Measurements from ENCODE around the gene SIRT3.

SIRT3 gene

DNA sequence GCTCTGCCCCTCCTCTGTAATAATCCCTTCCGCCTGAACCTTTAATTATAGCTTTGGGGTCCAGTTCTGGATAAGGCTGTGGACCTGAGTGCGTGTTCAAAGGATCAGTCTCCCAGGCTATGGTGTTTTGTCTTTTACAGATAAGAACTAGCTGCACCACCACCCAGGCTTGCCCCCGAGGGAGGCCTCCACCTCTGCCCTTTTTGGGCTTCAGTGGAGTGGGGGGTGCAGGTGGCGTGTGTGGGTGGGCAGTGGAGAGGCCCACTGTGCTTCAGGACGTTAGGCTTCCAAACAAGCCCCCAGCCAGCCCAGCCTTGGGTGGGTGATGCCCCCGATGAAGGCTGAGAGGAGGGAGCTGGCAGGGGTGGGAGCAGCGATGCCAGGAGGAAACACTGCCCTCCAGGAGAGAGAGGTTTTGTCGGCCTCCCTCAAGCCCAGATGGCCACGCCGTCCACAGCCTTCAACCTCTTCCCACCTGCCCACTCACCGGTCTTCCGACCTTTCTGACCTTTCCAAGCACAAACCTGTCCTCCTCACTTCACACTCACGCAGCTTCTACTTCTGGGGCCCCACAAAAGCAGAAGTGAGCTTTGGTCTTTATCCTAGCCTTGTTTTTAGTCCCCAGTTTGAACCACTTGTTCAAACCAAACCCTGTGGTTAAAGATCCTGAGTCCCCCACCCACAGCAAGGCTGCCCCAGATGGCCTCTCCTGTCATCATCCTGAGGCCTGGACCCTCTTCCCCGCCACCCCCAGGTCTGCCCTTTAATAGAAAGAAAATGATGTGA is 21.0 kb upstream of the SIRT3 start:
- H2BK15ac ChIP-seq (ENCODE audit: low read length): no peak overlapping the region
- no peaks in the 10 kb centered on the region for H3K79me1 ChIP-seq (ENCODE audit: low read depth, low read length)
- H4K91ac ChIP-seq (ENCODE audit: low read depth, low read length, poor library complexity): no peak overlapping the region
- no peak overlapping the region for H2AFZ ChIP-seq (ENCODE audit: low read length)
- DNase-seq (ENCODE audit: low spot score): no peak
- no peak overlapping the region for H3K18ac ChIP-seq (ENCODE audit: low read length)
- H3K36me3 ChIP-seq (replicated peaks in 1 of 2; ENCODE audit: control insufficient read depth in 2 of 2, insufficient read depth in 2 of 2, low read length in 2 of 2): peaks cover 16 to 20% of the 10 kb centered on the region in 2 donors
- H3K4me1 ChIP-seq (ENCODE audit: control insufficient read depth in 2 of 2, insufficient read depth in 1 of 2, low read depth in 1 of 2, low read length in 2 of 2): no peaks in the 10 kb centered on the region
- peak overlapping the region; percentile 35 for H2AK5ac ChIP-seq (ENCODE audit: low read depth, low read length)
- no peak overlapping the region for H3K23ac ChIP-seq (ENCODE audit: low read depth, low read length, poor library complexity)
- no peak overlapping the region for H3K4ac ChIP-seq (ENCODE audit: low read length)
- no peak overlapping the region for H3K27ac ChIP-seq (replicated peaks; ENCODE audit: low read length)
- no CpG with 5 or more reads among the region's 14 CpGs for WGBS, 2 donors (ENCODE audit: extremely low coverage in 2 of 2, insufficient read length in 2 of 2, insufficient replicate concordance in 1 of 2)
- no peaks in the 10 kb centered on the region for H3K27me3 ChIP-seq (ENCODE audit: control insufficient read depth in 3 of 3, insufficient read depth in 3 of 3, low read depth in 1 of 3, low read length in 3 of 3)
- H4K8ac ChIP-seq (ENCODE audit: low read depth, low read length): no peak overlapping the region
- H2BK12ac ChIP-seq (ENCODE audit: low read length): peak overlapping the region; percentile 69
- H3K4me2 ChIP-seq (ENCODE audit: insufficient read depth, low read length, poor library complexity, severe bottlenecking): no peak overlapping the region
- H3K9ac ChIP-seq (ENCODE audit: low read depth, low read length, poor library complexity): no peak overlapping the region
- H3K14ac ChIP-seq (ENCODE audit: low read length): no peak overlapping the region
- peak overlapping the region; percentile 87 for H2BK120ac ChIP-seq (ENCODE audit: low read depth, low read length)
- H3K4me3 ChIP-seq (ENCODE audit: low read length in 2 of 2): no peak overlapping the region
- H2BK5ac ChIP-seq (ENCODE audit: low read length): peak overlapping the region; percentile 49
- H3K9me3 ChIP-seq (replicated peaks in 1 of 2; ENCODE audit: control insufficient read depth in 2 of 2, insufficient read depth in 1 of 2, low read depth in 1 of 2, low read length in 2 of 2): peaks cover 0 to 4% of the 10 kb centered on the region in 2 donors

DNA sequence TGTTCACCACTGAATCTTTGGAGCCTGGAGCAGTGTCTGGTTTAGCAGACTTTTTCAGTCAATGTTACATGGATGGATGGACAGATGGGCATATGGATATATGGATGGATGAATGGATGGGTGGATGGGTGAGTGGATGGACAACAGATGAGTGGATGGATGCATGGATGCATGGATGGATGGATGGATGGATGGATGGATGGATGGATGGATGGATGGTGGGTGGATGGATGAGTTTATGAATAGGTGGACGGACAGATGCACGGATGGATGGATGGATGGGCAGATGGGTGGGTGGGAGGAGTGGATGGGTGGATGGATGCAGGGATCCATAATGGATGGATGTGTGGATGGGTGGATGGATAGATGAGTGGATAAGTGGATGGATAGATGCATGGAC is 19.7 kb upstream of the SIRT3 start:
- no peak for DNase-seq (ENCODE audit: low spot score)
- no peak overlapping the region for H2BK15ac ChIP-seq (ENCODE audit: low read length)
- H2BK120ac ChIP-seq (ENCODE audit: low read depth, low read length): no peak overlapping the region
- H3K9me3 ChIP-seq (replicated peaks in 1 of 2; ENCODE audit: control insufficient read depth in 2 of 2, insufficient read depth in 1 of 2, low read depth in 1 of 2, low read length in 2 of 2): no peaks in the 10 kb centered on the region
- no peaks in the 10 kb centered on the region for H3K4me1 ChIP-seq (ENCODE audit: control insufficient read depth in 2 of 2, insufficient read depth in 1 of 2, low read depth in 1 of 2, low read length in 2 of 2)
- no peak overlapping the region for H4K8ac ChIP-seq (ENCODE audit: low read depth, low read length)
- no peak overlapping the region for H2AK5ac ChIP-seq (ENCODE audit: low read depth, low read length)
- H3K23ac ChIP-seq (ENCODE audit: low read depth, low read length, poor library complexity): no peak overlapping the region
- peak overlapping the region in 1 of 2 donors; percentile 57 for H3K4me3 ChIP-seq (ENCODE audit: low read length in 2 of 2)
- no peak overlapping the region for H2BK12ac ChIP-seq (ENCODE audit: low read length)
- no peak overlapping the region for H2AFZ ChIP-seq (ENCODE audit: low read length)
- H3K18ac ChIP-seq (ENCODE audit: low read length): no peak overlapping the region
- H3K27ac ChIP-seq (replicated peaks; ENCODE audit: low read length): no peak overlapping the region
- no CpG with 5 or more reads among the region's 2 CpGs for WGBS, 2 donors (ENCODE audit: extremely low coverage in 2 of 2, insufficient read length in 2 of 2, insufficient replicate concordance in 1 of 2)
- H3K14ac ChIP-seq (ENCODE audit: low read length): no peak overlapping the region
- H3K9ac ChIP-seq (ENCODE audit: low read depth, low read length, poor library complexity): no peak overlapping the region
- peaks cover 25 to 33% of the 10 kb centered on the region in 2 donors for H3K36me3 ChIP-seq (replicated peaks in 1 of 2; ENCODE audit: control insufficient read depth in 2 of 2, insufficient read depth in 2 of 2, low read length in 2 of 2)
- no peak overlapping the region for H3K4me2 ChIP-seq (ENCODE audit: insufficient read depth, low read length, poor library complexity, severe bottlenecking)
- no peak overlapping the region for H3K4ac ChIP-seq (ENCODE audit: low read length)
- H2BK5ac ChIP-seq (ENCODE audit: low read length): no peak overlapping the region
- H4K91ac ChIP-seq (ENCODE audit: low read depth, low read length, poor library complexity): no peak overlapping the region
- H3K79me1 ChIP-seq (ENCODE audit: low read depth, low read length): no peaks in the 10 kb centered on the region
- H3K27me3 ChIP-seq (ENCODE audit: control insufficient read depth in 3 of 3, insufficient read depth in 3 of 3, low read depth in 1 of 3, low read length in 3 of 3): no peaks in the 10 kb centered on the region

DNA sequence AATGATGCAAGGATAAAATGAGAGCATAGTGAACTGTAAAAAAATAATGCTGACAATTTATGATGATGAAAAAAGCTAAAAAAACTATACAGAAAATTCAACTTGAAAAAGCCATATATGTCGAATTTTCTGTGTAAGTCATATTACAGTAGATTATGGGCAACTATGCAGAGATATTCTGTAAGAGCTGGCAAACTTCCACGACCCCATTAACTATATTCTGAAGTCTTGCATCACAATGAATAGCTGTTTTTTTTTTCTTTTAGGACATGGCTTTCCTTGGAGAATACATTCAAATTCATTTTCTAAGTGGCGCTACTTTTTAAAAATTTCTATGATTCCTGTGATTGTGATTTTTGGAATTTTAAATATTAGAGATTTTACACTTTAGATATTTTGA is 19.0 kb upstream of the SIRT3 start:
- Histone ChIP-seq H3K4me3 (ENCODE audit: low read length in 2 of 2) (no peak overlapping the region), H3K27me3 (ENCODE audit: control insufficient read depth in 3 of 3, insufficient read depth in 3 of 3, low read depth in 1 of 3, low read length in 3 of 3) (no peaks in the 10 kb centered on the region), H3K4me2 (ENCODE audit: insufficient read depth, low read length, poor library complexity, severe bottlenecking) (no peak overlapping the region), H3K9me3 (replicated peaks in 1 of 2; ENCODE audit: control insufficient read depth in 2 of 2, insufficient read depth in 1 of 2, low read depth in 1 of 2, low read length in 2 of 2) (no peaks in the 10 kb centered on the region), H2BK12ac (ENCODE audit: low read length) (no peak overlapping the region), H2BK5ac (ENCODE audit: low read length) (no peak overlapping the region), H3K9ac (ENCODE audit: low read depth, low read length, poor library complexity) (no peak overlapping the region), H4K8ac (ENCODE audit: low read depth, low read length) (no peak overlapping the region), H3K4me1 (ENCODE audit: control insufficient read depth in 2 of 2, insufficient read depth in 1 of 2, low read depth in 1 of 2, low read length in 2 of 2) (no peaks in the 10 kb centered on the region), H3K27ac (replicated peaks; ENCODE audit: low read length) (no peak overlapping the region), H3K14ac (ENCODE audit: low read length) (no peak overlapping the region), H4K91ac (ENCODE audit: low read depth, low read length, poor library complexity) (no peak overlapping the region), H2BK15ac (ENCODE audit: low read length) (no peak overlapping the region), H3K18ac (ENCODE audit: low read length) (no peak overlapping the region), H3K79me1 (ENCODE audit: low read depth, low read length) (no peaks in the 10 kb centered on the region), H2AFZ (ENCODE audit: low read length) (no peak overlapping the region), H3K4ac (ENCODE audit: low read length) (no peak overlapping the region), H3K36me3 (replicated peaks in 1 of 2; ENCODE audit: control insufficient read depth in 2 of 2, insufficient read depth in 2 of 2, low read length in 2 of 2) (peaks cover 25 to 39% of the 10 kb centered on the region in 2 donors), H2BK120ac (ENCODE audit: low read depth, low read length) (no peak overlapping the region), H3K23ac (ENCODE audit: low read depth, low read length, poor library complexity) (no peak overlapping the region), H2AK5ac (ENCODE audit: low read depth, low read length) (no peak overlapping the region)
- WGBS, 2 donors (ENCODE audit: extremely low coverage in 2 of 2, insufficient read length in 2 of 2, insufficient replicate concordance in 1 of 2): no CpG with 5 or more reads among the region's 3 CpGs
- DNase-seq (ENCODE audit: low spot score): no peak

DNA sequence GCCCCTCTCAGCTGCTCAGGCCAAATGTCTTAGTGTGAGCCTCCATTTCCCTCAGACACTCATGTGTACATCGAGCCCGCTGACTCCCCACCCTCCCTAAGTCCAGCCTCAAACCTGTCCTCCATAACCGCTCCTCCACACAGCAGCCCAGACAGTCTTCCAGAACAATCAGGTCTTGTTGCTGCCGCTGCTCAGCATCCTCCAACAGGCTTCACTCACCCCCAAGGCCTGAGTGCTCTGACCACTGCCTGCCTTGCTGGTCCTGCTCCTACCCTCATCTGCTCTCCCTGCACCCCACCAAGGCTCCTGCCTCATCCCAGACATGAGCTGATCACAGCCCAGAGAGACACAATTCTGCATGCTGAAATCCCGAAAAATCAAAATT is 17.7 kb upstream of the SIRT3 start:
- WGBS, 2 donors (ENCODE audit: extremely low coverage in 2 of 2, insufficient read length in 2 of 2, insufficient replicate concordance in 1 of 2): no CpG with 5 or more reads among the region's 5 CpGs
- Histone ChIP-seq H3K14ac (ENCODE audit: low read length) (no peak overlapping the region), H4K91ac (ENCODE audit: low read depth, low read length, poor library complexity) (no peak overlapping the region), H3K27me3 (ENCODE audit: control insufficient read depth in 3 of 3, insufficient read depth in 3 of 3, low read depth in 1 of 3, low read length in 3 of 3) (no peaks in the 10 kb centered on the region), H2BK15ac (ENCODE audit: low read length) (no peak overlapping the region), H3K4me3 (ENCODE audit: low read length in 2 of 2) (no peak overlapping the region), H3K9me3 (replicated peaks in 1 of 2; ENCODE audit: control insufficient read depth in 2 of 2, insufficient read depth in 1 of 2, low read depth in 1 of 2, low read length in 2 of 2) (no peaks in the 10 kb centered on the region), H3K4me1 (ENCODE audit: control insufficient read depth in 2 of 2, insufficient read depth in 1 of 2, low read depth in 1 of 2, low read length in 2 of 2) (no peaks in the 10 kb centered on the region), H3K79me1 (ENCODE audit: low read depth, low read length) (no peaks in the 10 kb centered on the region), H3K23ac (ENCODE audit: low read depth, low read length, poor library complexity) (no peak overlapping the region), H3K18ac (ENCODE audit: low read length) (no peak overlapping the region), H2BK5ac (ENCODE audit: low read length) (no peak overlapping the region), H3K27ac (replicated peaks; ENCODE audit: low read length) (no peak overlapping the region), H4K8ac (ENCODE audit: low read depth, low read length) (no peak overlapping the region), H2AK5ac (ENCODE audit: low read depth, low read length) (no peak overlapping the region), H3K9ac (ENCODE audit: low read depth, low read length, poor library complexity) (no peak overlapping the region), H3K4me2 (ENCODE audit: insufficient read depth, low read length, poor library complexity, severe bottlenecking) (no peak overlapping the region), H2BK12ac (ENCODE audit: low read length) (no peak overlapping the region), H2BK120ac (ENCODE audit: low read depth, low read length) (no peak overlapping the region), H3K4ac (ENCODE audit: low read length) (no peak overlapping the region), H3K36me3 (replicated peaks in 1 of 2; ENCODE audit: control insufficient read depth in 2 of 2, insufficient read depth in 2 of 2, low read length in 2 of 2) (peaks cover 31 to 52% of the 10 kb centered on the region in 2 donors), H2AFZ (ENCODE audit: low read length) (no peak overlapping the region)
- no peak for DNase-seq (ENCODE audit: low spot score)
